NCI-H1930 (cell line): ENCODE results near the gene FRZB.

Experiments used
- DNase-seq, 2 experiments: peaks; one replicate each; lab custom pipeline; 2025; lab: John Stamatoyannopoulos, UW

FRZB gene

GRCh38 chr2:182798736-182799135 is 67.7 kb downstream of the FRZB start:
- DNase-seq, result no peak

GRCh38 chr2:182792441-182792840 is 74.0 kb downstream of the FRZB start:
- no peak for DNase-seq

GRCh38 chr2:182784777-182785176 is 81.7 kb downstream of the FRZB start:
- DNase-seq, result peak in 1 of 2 experiments; percentile 21

GRCh38 chr2:182784058-182784706 is 82.3 kb downstream of the FRZB start:
- no peak for DNase-seq
